ENCODE results near the gene PRKCG. TPM values are rescaled to one million over a fixed set of nuclear protein-coding genes. Genes with fewer than 3 reads are reported as not detected.

The PRKCG gene
- total RNA-seq, 1 experiment from 2014 or later = 1.7 TPM

GRCh38 chr19:53898636-53899341, 16.8 kb downstream of the PRKCG start:
- TF ChIP-seq, protein P1, sequence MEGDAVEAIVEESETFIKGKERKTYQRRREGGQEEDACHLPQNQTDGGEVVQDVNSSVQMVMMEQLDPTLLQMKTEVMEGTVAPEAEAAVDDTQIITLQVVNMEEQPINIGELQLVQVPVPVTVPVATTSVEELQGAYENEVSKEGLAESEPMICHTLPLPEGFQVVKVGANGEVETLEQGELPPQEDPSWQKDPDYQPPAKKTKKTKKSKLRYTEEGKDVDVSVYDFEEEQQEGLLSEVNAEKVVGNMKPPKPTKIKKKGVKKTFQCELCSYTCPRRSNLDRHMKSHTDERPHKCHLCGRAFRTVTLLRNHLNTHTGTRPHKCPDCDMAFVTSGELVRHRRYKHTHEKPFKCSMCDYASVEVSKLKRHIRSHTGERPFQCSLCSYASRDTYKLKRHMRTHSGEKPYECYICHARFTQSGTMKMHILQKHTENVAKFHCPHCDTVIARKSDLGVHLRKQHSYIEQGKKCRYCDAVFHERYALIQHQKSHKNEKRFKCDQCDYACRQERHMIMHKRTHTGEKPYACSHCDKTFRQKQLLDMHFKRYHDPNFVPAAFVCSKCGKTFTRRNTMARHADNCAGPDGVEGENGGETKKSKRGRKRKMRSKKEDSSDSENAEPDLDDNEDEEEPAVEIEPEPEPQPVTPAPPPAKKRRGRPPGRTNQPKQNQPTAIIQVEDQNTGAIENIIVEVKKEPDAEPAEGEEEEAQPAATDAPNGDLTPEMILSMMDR (IDR thresholded peaks at IDR 0.05; ENCODE audit: insufficient read depth in 1 of 2, low read depth in 1 of 2, low read length in 1 of 2, severe bottlenecking in 1 of 2, unreplicated experiment in 1 of 2) = no peak
- Mint-ChIP-seq H3K4me1 (ENCODE audit: low read depth, unreplicated experiment) (no peaks in the 10 kb centered on the region), H3K27me3 (ENCODE audit: insufficient read depth, unreplicated experiment) (no peaks in the 10 kb centered on the region), H3K9me3 (ENCODE audit: unreplicated experiment) (no peaks in the 10 kb centered on the region), H3K36me3 (ENCODE audit: insufficient read depth, unreplicated experiment) (no peaks in the 10 kb centered on the region), H3K4me3 (ENCODE audit: unreplicated experiment) (no peak overlapping the region), H3K27ac (ENCODE audit: unreplicated experiment) (no peak overlapping the region)
- no TSS peak for BruUV-seq (replicated peaks)
- POLR2A ChIA-PET = no interaction called here
- no peaks in the 10 kb centered on the region for H3K27me3 ChIP-seq (replicated peaks; ENCODE audit: control insufficient read depth, insufficient read depth, low read length)
- H3K4me1 ChIP-seq = no peaks in the 10 kb centered on the region
- H3K4me3 ChIP-seq (ENCODE audit: low read depth, low read length) = no peak overlapping the region
- H3K36me3 ChIP-seq (ENCODE audit: control insufficient read depth, insufficient read depth, low read length) = no peaks in the 10 kb centered on the region
- CTCF ChIA-PET = no interaction called here
- DNase-seq = no peak
- H3K9me3 ChIP-seq = no peaks in the 10 kb centered on the region
- intact Hi-C loops (cut with micrococcal nuclease; ENCODE audit: unreplicated experiment) = no loop called here

DNA sequence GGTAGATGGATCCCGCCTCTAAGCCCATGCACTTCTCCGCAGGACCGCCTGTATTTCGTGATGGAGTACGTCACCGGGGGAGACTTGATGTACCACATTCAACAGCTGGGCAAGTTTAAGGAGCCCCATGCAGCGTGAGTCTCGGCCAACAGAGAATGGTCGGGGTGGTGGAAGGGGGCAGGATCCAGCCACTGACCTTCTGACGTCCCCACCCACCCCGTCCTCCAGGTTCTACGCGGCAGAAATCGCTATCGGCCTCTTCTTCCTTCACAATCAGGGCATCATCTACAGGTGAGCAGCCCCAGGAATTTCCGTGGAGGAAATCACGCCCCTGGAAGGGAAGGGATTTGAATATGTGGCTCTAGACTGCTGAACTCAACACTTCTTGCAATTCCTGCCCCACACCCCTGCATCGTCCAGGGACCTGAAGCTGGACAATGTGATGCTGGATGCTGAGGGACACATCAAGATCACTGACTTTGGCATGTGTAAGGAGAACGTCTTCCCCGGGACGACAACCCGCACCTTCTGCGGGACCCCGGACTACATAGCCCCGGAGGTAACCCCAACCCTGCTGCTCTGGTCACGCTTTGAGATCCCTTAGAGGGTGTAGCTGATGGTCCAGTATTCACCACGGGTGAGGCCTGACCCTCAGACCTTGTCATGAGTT, 18.3 kb downstream of the PRKCG start:
- Mint-ChIP-seq H3K4me1 (ENCODE audit: low read depth, unreplicated experiment) (no peaks in the 10 kb centered on the region), H3K36me3 (ENCODE audit: insufficient read depth, unreplicated experiment) (no peaks in the 10 kb centered on the region), H3K9me3 (ENCODE audit: unreplicated experiment) (no peaks in the 10 kb centered on the region), H3K4me3 (ENCODE audit: unreplicated experiment) (no peak overlapping the region), H3K27me3 (ENCODE audit: insufficient read depth, unreplicated experiment) (no peaks in the 10 kb centered on the region), H3K27ac (ENCODE audit: unreplicated experiment) (no peak overlapping the region)
- H3K9me3 ChIP-seq = no peaks in the 10 kb centered on the region
- TF ChIP-seq, protein P1 (IDR thresholded peaks at IDR 0.05; ENCODE audit: insufficient read depth in 1 of 2, low read depth in 1 of 2, low read length in 1 of 2, severe bottlenecking in 1 of 2, unreplicated experiment in 1 of 2) = no peak
- no peaks in the 10 kb centered on the region for H3K4me1 ChIP-seq
- no peaks in the 10 kb centered on the region for H3K36me3 ChIP-seq (ENCODE audit: control insufficient read depth, insufficient read depth, low read length)
- no peak overlapping the region for H3K4me3 ChIP-seq (ENCODE audit: low read depth, low read length)
- H3K27me3 ChIP-seq (replicated peaks; ENCODE audit: control insufficient read depth, insufficient read depth, low read length) = no peaks in the 10 kb centered on the region
- no peak for DNase-seq
- POLR2A ChIA-PET = no interaction called here
- intact Hi-C loops (cut with micrococcal nuclease; ENCODE audit: unreplicated experiment) = no loop called here
- BruUV-seq (replicated peaks) = no TSS peak
- CTCF ChIA-PET = no interaction called here

DNA sequence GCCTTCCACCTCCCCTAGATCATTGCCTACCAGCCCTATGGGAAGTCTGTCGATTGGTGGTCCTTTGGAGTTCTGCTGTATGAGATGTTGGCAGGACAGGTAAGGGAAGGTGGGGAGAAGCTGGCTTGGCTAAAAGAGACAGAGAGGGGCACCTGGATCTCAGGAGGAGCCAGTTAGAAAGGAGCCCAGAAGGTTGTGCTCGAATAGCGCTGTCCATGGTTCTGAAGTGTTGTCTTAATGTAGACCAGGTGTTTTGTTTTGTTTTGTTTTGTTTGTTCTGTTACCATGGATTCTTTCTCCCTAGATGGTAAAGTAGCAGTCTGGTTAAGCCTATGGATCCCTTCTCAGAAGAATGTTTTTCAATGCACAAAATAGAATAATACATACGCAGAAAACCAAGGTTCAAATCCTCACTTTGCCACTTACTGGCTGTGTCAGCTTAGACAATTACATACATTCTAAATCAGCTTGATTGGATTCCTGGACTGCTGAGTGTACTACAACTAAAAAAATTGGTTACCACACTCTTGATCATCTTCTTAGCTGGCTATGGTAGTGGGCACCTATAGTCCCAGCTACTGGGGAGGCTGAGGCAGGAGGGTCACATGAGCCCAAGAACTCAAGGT, 21.2 kb downstream of the PRKCG start:
- CTCF ChIA-PET = no interaction called here
- no TSS peak for BruUV-seq (replicated peaks)
- no peak overlapping the region for H3K27ac Mint-ChIP-seq (ENCODE audit: unreplicated experiment)
- no peaks in the 10 kb centered on the region for H3K36me3 ChIP-seq (ENCODE audit: control insufficient read depth, insufficient read depth, low read length)
- peaks cover 9% of the 10 kb centered on the region for H3K27me3 Mint-ChIP-seq (ENCODE audit: insufficient read depth, unreplicated experiment)
- H3K4me1 Mint-ChIP-seq (ENCODE audit: low read depth, unreplicated experiment) = no peaks in the 10 kb centered on the region
- no peaks in the 10 kb centered on the region for H3K9me3 Mint-ChIP-seq (ENCODE audit: unreplicated experiment)
- H3K36me3 Mint-ChIP-seq (ENCODE audit: insufficient read depth, unreplicated experiment) = no peaks in the 10 kb centered on the region
- POLR2A ChIA-PET = no interaction called here
- H3K4me1 ChIP-seq = no peaks in the 10 kb centered on the region
- no peaks in the 10 kb centered on the region for H3K9me3 ChIP-seq
- H3K4me3 Mint-ChIP-seq (ENCODE audit: unreplicated experiment) = no peak overlapping the region
- intact Hi-C loops (cut with micrococcal nuclease; ENCODE audit: unreplicated experiment) = no loop called here
- peak in 1 of 2 experiments; percentile 41 for DNase-seq
- no peak overlapping the region for H3K4me3 ChIP-seq (ENCODE audit: low read depth, low read length)
- H3K27me3 ChIP-seq (replicated peaks; ENCODE audit: control insufficient read depth, insufficient read depth, low read length) = no peaks in the 10 kb centered on the region
- TF ChIP-seq, protein P1 (IDR thresholded peaks at IDR 0.05; ENCODE audit: insufficient read depth in 1 of 2, low read depth in 1 of 2, low read length in 1 of 2, severe bottlenecking in 1 of 2, unreplicated experiment in 1 of 2) = no peak

Data from Caco-2 (cell line).